ENCODE data around the gene FER. TPM values are rescaled to one million over a fixed set of nuclear protein-coding genes. Genes with fewer than 3 reads are reported as not detected.
"Not testable (repeated sequence)": the region's sequence is repeated elsewhere in the genome, so short reads cannot be mapped to it uniquely, and the experiment has no call there.

FER gene
- total RNA-seq, 1 experiment from 2014 or later, result 22.1 TPM

- H3K4me3 ChIP-seq (ENCODE audit: low read depth in 2 of 2, low read length in 2 of 2); H3K9me3 ChIP-seq (ENCODE audit: control insufficient read depth, insufficient read depth, low read depth, low read length); DNase-seq (ENCODE audit: low read depth, low spot score); H3K27me3 ChIP-seq (ENCODE audit: control insufficient read depth, insufficient read depth, low read length); ATAC-seq; H3K27ac ChIP-seq (ENCODE audit: low read length); intact Hi-C loops (cut with micrococcal nuclease; ENCODE audit: unreplicated experiment); CTCF ChIA-PET; POLR2A ChIA-PET; in situ Hi-C loops (cut with HindIII; ENCODE audit: low pct_unique_long_range_greater_than_20kb, low sequenced_read_pairs); H3K36me3 ChIP-seq (ENCODE audit: control insufficient read depth, insufficient read depth, low read length); BruUV-seq (replicated peaks); H3K4me1 ChIP-seq (ENCODE audit: control insufficient read depth, insufficient read depth, low read length): not testable (repeated sequence)
These were observed 19.2 kb downstream of the FER start for GRCh38 chr5:108766916-108767315.

DNA sequence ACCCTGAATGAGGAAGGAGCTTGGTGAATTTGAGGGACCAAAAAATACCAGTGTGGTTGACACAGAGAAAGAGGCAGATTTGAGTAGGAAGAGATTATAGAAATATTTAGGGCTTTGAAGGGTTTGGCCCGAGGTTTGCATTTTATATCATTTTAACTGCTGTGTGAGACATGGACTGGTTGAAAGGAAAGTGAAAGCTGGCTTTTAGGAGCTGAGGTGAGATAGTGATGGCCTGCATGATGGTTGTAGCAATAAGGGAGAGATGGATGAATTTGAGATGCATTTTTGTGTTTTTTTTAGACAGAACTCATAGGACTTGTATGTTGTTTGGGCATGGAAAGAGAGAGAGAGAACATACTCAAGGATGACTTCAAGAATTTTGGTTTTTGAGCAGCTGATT, 21.7 kb downstream of the FER start:
- TF ChIP-seq TCF7L2 (IDR thresholded peaks at IDR 0.05; ENCODE audit: low read depth, low read length) (no peak), CTCF (IDR thresholded peaks at IDR 0.05) (no peak), SIN3A (IDR thresholded peaks at IDR 0.05; ENCODE audit: borderline replicate concordance, insufficient read depth, low read depth, low read length) (no peak), POLR2AphosphoS5 (IDR thresholded peaks at IDR 0.05; ENCODE audit: low read depth, low read length) (no peak)
- TF ChIP-seq, protein P1, sequence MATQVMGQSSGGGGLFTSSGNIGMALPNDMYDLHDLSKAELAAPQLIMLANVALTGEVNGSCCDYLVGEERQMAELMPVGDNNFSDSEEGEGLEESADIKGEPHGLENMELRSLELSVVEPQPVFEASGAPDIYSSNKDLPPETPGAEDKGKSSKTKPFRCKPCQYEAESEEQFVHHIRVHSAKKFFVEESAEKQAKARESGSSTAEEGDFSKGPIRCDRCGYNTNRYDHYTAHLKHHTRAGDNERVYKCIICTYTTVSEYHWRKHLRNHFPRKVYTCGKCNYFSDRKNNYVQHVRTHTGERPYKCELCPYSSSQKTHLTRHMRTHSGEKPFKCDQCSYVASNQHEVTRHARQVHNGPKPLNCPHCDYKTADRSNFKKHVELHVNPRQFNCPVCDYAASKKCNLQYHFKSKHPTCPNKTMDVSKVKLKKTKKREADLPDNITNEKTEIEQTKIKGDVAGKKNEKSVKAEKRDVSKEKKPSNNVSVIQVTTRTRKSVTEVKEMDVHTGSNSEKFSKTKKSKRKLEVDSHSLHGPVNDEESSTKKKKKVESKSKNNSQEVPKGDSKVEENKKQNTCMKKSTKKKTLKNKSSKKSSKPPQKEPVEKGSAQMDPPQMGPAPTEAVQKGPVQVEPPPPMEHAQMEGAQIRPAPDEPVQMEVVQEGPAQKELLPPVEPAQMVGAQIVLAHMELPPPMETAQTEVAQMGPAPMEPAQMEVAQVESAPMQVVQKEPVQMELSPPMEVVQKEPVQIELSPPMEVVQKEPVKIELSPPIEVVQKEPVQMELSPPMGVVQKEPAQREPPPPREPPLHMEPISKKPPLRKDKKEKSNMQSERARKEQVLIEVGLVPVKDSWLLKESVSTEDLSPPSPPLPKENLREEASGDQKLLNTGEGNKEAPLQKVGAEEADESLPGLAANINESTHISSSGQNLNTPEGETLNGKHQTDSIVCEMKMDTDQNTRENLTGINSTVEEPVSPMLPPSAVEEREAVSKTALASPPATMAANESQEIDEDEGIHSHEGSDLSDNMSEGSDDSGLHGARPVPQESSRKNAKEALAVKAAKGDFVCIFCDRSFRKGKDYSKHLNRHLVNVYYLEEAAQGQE (IDR thresholded peaks at IDR 0.05; ENCODE audit: insufficient read depth in 1 of 2, low read depth in 2 of 2, low read length in 1 of 2), result no peak
- in situ Hi-C loops (cut with HindIII; ENCODE audit: low pct_unique_long_range_greater_than_20kb, low sequenced_read_pairs) (no loop called here), intact Hi-C loops (cut with micrococcal nuclease; ENCODE audit: unreplicated experiment) (no loop called here)
- H3K36me3 ChIP-seq (ENCODE audit: control insufficient read depth, insufficient read depth, low read length), result no peaks in the 10 kb centered on the region
- TSS peak; percentile 47 for BruUV-seq (replicated peaks)
- H3K4me1 ChIP-seq (ENCODE audit: control insufficient read depth, insufficient read depth, low read length), result no peaks in the 10 kb centered on the region
- DNase-seq (ENCODE audit: low read depth, low spot score) (no peak), ATAC-seq (no peak)
- CTCF ChIA-PET, result interaction anchor here (0.6 kb wide), 1 partner anchor 35 kb away, joined by 3 read pairs; no protein-coding TSS in a partner anchor
- POLR2A ChIA-PET, result no interaction called here
- no peak overlapping the region for H3K27ac ChIP-seq (ENCODE audit: low read length)
- no peak overlapping the region for H3K4me3 ChIP-seq (ENCODE audit: low read depth in 2 of 2, low read length in 2 of 2)
- no peaks in the 10 kb centered on the region for H3K27me3 ChIP-seq (ENCODE audit: control insufficient read depth, insufficient read depth, low read length)
- no peaks in the 10 kb centered on the region for H3K9me3 ChIP-seq (ENCODE audit: control insufficient read depth, insufficient read depth, low read depth, low read length)

- intact Hi-C loops (cut with micrococcal nuclease; ENCODE audit: unreplicated experiment) (no loop called here), in situ Hi-C loops (cut with HindIII; ENCODE audit: low pct_unique_long_range_greater_than_20kb, low sequenced_read_pairs) (no loop called here)
- no peaks in the 10 kb centered on the region for H3K36me3 ChIP-seq (ENCODE audit: control insufficient read depth, insufficient read depth, low read length)
- no peaks in the 10 kb centered on the region for H3K9me3 ChIP-seq (ENCODE audit: control insufficient read depth, insufficient read depth, low read depth, low read length)
- no peak for DNase-seq (ENCODE audit: low read depth, low spot score)
- H3K4me1 ChIP-seq (ENCODE audit: control insufficient read depth, insufficient read depth, low read length), result no peaks in the 10 kb centered on the region
- H3K27me3 ChIP-seq (ENCODE audit: control insufficient read depth, insufficient read depth, low read length), result no peaks in the 10 kb centered on the region
- H3K27ac ChIP-seq (ENCODE audit: low read length), result no peak overlapping the region
- no TSS peak for BruUV-seq (replicated peaks)
- ChIA-PET POLR2A (no interaction called here), CTCF (no interaction called here)
- H3K4me3 ChIP-seq (ENCODE audit: low read depth in 2 of 2, low read length in 2 of 2), result no peak overlapping the region
- ATAC-seq, result no peak
- no peak for TF ChIP-seq POLR2AphosphoS5 (IDR thresholded peaks at IDR 0.05; ENCODE audit: low read depth, low read length)
- TF ChIP-seq CTCF (IDR thresholded peaks at IDR 0.05), result no peak
- TF ChIP-seq TCF7L2 (IDR thresholded peaks at IDR 0.05; ENCODE audit: low read depth, low read length), result no peak
- TF ChIP-seq SIN3A (IDR thresholded peaks at IDR 0.05; ENCODE audit: borderline replicate concordance, insufficient read depth, low read depth, low read length), result no peak
- TF ChIP-seq, protein P1 (IDR thresholded peaks at IDR 0.05; ENCODE audit: insufficient read depth in 1 of 2, low read depth in 2 of 2, low read length in 1 of 2), result no peak
These were observed 24.9 kb downstream of the FER start for GRCh38 chr5:108772626-108773025.

All from Panc1 (cell line).